ENCODE results near the gene P3H3. TPM values are rescaled to one million over a fixed set of nuclear protein-coding genes. Genes with fewer than 3 reads are reported as not detected.

Gene P3H3
- total RNA-seq, 1 donor = 53.9 TPM

GRCh38 chr12:6799147-6799546, 29.1 kb upstream of the P3H3 start:
- no peak overlapping the region for H3K4me3 ChIP-seq (ENCODE audit: low read depth, low read length)
- TF ChIP-seq, protein P1, sequence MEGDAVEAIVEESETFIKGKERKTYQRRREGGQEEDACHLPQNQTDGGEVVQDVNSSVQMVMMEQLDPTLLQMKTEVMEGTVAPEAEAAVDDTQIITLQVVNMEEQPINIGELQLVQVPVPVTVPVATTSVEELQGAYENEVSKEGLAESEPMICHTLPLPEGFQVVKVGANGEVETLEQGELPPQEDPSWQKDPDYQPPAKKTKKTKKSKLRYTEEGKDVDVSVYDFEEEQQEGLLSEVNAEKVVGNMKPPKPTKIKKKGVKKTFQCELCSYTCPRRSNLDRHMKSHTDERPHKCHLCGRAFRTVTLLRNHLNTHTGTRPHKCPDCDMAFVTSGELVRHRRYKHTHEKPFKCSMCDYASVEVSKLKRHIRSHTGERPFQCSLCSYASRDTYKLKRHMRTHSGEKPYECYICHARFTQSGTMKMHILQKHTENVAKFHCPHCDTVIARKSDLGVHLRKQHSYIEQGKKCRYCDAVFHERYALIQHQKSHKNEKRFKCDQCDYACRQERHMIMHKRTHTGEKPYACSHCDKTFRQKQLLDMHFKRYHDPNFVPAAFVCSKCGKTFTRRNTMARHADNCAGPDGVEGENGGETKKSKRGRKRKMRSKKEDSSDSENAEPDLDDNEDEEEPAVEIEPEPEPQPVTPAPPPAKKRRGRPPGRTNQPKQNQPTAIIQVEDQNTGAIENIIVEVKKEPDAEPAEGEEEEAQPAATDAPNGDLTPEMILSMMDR (IDR thresholded peaks at IDR 0.05; ENCODE audit: insufficient read depth, low read length) = no peak
- no peak for DNase-seq (ENCODE audit: low read depth)

DNA sequence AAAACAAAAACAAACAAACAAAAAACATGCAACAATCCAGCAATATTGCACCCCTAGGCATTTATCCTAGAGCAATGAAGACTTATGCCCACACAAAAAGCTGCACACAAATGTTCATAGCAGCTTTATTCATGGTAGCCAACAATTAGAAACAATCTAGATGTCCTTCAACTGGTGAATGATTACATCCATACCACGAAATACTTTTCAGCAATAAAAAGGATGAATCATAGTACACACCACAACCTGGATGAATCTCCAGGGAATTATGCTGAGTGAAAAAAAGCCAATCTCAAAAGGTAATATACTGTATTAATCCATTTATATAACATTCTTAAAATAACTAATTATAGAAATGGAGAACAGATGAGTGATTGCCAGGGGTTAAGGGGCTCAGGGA, 21.0 kb upstream of the P3H3 start:
- no peak for DNase-seq (ENCODE audit: low read depth)
- no peak overlapping the region for H3K4me3 ChIP-seq (ENCODE audit: low read depth, low read length)
- TF ChIP-seq, protein P1 (IDR thresholded peaks at IDR 0.05; ENCODE audit: insufficient read depth, low read length) = no peak

- no peak overlapping the region for H3K4me3 ChIP-seq (ENCODE audit: low read depth, low read length)
- DNase-seq (ENCODE audit: low read depth) = no peak
- TF ChIP-seq, protein P1 (IDR thresholded peaks at IDR 0.05; ENCODE audit: insufficient read depth, low read length) = no peak
These were observed 19.2 kb upstream of the P3H3 start for GRCh38 chr12:6809056-6809455.

- H3K4me3 ChIP-seq (ENCODE audit: low read depth, low read length) = no peak overlapping the region
- TF ChIP-seq, protein P1 (IDR thresholded peaks at IDR 0.05; ENCODE audit: insufficient read depth, low read length) = no peak
- no peak for DNase-seq (ENCODE audit: low read depth)
These were observed 17.4 kb upstream of the P3H3 start for GRCh38 chr12:6810758-6811157.

DNA sequence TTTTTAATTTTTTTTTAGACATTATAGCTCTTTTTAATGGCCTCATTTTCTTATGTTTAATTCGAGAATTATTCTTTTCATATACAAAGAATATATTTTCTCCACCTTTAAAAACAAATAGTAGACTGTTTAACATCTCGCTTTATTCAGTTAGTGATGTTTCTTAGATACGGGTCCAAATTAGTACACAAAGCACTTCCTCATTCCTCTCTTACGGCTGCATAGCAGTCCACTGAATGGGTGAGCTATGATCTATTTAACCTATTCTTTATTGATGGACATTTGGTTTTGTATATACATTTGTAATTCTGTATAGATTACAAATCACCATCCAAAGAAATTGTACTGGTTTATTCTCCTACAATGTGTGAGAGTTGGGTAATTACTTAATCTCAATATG, 14.8 kb upstream of the P3H3 start:
- TF ChIP-seq, protein P1 (IDR thresholded peaks at IDR 0.05; ENCODE audit: insufficient read depth, low read length) = no peak
- DNase-seq (ENCODE audit: low read depth) = no peak
- H3K4me3 ChIP-seq (ENCODE audit: low read depth, low read length) = no peak overlapping the region

DNA sequence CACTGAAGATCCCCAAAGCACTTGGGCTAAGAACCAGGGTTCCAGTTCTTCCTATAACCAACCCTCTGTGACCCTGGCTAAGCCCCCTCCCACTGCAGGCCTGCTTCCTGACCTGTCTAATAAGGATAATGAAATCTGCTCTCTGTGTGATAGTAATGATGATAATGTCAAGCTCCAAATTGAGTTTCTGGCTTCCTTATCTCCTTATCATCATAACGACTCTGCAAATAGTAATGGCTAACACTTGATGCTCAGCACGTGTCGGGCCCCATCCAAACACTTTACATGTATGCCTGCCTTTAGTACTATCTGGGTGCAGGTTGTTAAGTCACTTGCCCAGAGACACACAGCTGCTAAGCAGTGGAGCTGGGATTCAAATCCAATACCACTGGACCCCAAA, 11.6 kb upstream of the P3H3 start:
- no peak for DNase-seq (ENCODE audit: low read depth)
- TF ChIP-seq, protein P1 (IDR thresholded peaks at IDR 0.05; ENCODE audit: insufficient read depth, low read length) = no peak
- no peak overlapping the region for H3K4me3 ChIP-seq (ENCODE audit: low read depth, low read length)

GRCh38 chr12:6817098-6817497, 11.1 kb upstream of the P3H3 start:
- no peak overlapping the region for H3K4me3 ChIP-seq (ENCODE audit: low read depth, low read length)
- DNase-seq (ENCODE audit: low read depth) = no peak
- TF ChIP-seq, protein P1 (IDR thresholded peaks at IDR 0.05; ENCODE audit: insufficient read depth, low read length) = no peak
